WTC11 (cell line): ENCODE data around the gene EFCAB5. TPM values are rescaled to one million over a fixed set of nuclear protein-coding genes. Genes with fewer than 3 reads are reported as not detected.

ENCODE experiments used
- ATAC-seq: fragments of 200-7000 bp; cut with Tn5 transposase; 2 replicates; pipeline ENCODE4 v1.10.0; 2021; ENCODE audit warnings: mild to moderate bottlenecking, moderate library complexity
- CTCF ChIA-PET: fragments of 300-600 bp; sonication (Branson Sonifier 250); formaldehyde crosslinking; loops from one replicate; lab custom pipeline; 2021; ENCODE audit warnings: antibody characterized with exemption; lab: Charles Lee
- POLR2A ChIA-PET: fragments of 350-600 bp; sonication (Branson Sonifier 250); formaldehyde crosslinking; loops from one replicate; lab custom pipeline; 2021; ENCODE audit warnings: antibody characterized with exemption; lab: Charles Lee
- DNase-seq: peaks from one replicate; pipeline ENCODE4 v3.0.0; 2021; ENCODE audit warnings: low spot score
- H3K27ac Mint-ChIP-seq: 2 replicates; pipeline ENCODE4 v1.8.0; 2021; ENCODE audit warnings: mixed read lengths
- H3K27me3 Mint-ChIP-seq: 2 replicates; pipeline ENCODE4 v1.8.0; 2021; ENCODE audit warnings: low read depth, mild to moderate bottlenecking, moderate library complexity, mixed read lengths
- H3K36me3 Mint-ChIP-seq: 2 replicates; pipeline ENCODE4 v1.8.0; 2021; ENCODE audit warnings: mixed read lengths
- H3K4me1 Mint-ChIP-seq: 2 replicates; pipeline ENCODE4 v1.8.0; 2022; ENCODE audit warnings: mixed read lengths
- H3K4me3 Mint-ChIP-seq: 2 replicates; pipeline ENCODE4 v1.8.0; 2021; ENCODE audit warnings: mild to moderate bottlenecking, moderate library complexity, mixed read lengths
- H3K9me3 Mint-ChIP-seq: 2 replicates; pipeline ENCODE4 v1.8.0; 2021; ENCODE audit warnings: mixed read lengths
- CBFB ChIP-seq: sonication (generic); formaldehyde crosslinking; IDR thresholded peaks from 2 replicates; pipeline ENCODE4 v1.8.1; 2022; ENCODE audit warnings: mild to moderate bottlenecking, low read depth, missing genetic modification reagents
- E2F5 ChIP-seq: sonication (generic); formaldehyde crosslinking; IDR thresholded peaks from 2 replicates; pipeline ENCODE4 v1.8.1; 2022; ENCODE audit warnings: mild to moderate bottlenecking, moderate library complexity, missing genetic modification reagents
- FOXP4 ChIP-seq: sonication (generic); formaldehyde crosslinking; IDR thresholded peaks from 2 replicates; pipeline ENCODE4 v1.8.0; 2022; ENCODE audit warnings: mild to moderate bottlenecking, missing genetic modification reagents
- GRHL2 ChIP-seq: fragments of 250-450 bp; sonication (Bioruptor Pico); IDR thresholded peaks from 2 replicates; pipeline ENCODE4 v1.8.0; 2022; ENCODE audit warnings: mild to moderate bottlenecking, moderate library complexity; ENCODE audit not compliant: insufficient replicate concordance, severe bottlenecking
- GTF2I ChIP-seq: fragments of 250-450 bp; sonication (Bioruptor Pico); conservative IDR thresholded peaks from 2 replicates; pipeline ENCODE4 v1.4.0; 2021; ENCODE audit warnings: mild to moderate bottlenecking
- HMGA2 ChIP-seq: fragments of 250-450 bp; sonication (Bioruptor Pico); IDR thresholded peaks from 2 replicates; pipeline ENCODE4 v1.4.0; 2021; ENCODE audit warnings: mild to moderate bottlenecking, moderate library complexity
- MAX ChIP-seq: sonication (generic); formaldehyde crosslinking; IDR thresholded peaks from 2 replicates; pipeline ENCODE4 v1.8.0; 2022; ENCODE audit warnings: mild to moderate bottlenecking, missing genetic modification reagents
- MLX ChIP-seq: sonication (generic); formaldehyde crosslinking; IDR thresholded peaks from 2 replicates; pipeline ENCODE4 v1.8.1; 2023; ENCODE audit warnings: mild to moderate bottlenecking, missing genetic modification reagents, moderate library complexity
- NFATC4 ChIP-seq: fragments of 250-450 bp; sonication (Bioruptor Pico); IDR thresholded peaks from 2 replicates; pipeline ENCODE4 v1.9.0; 2021; ENCODE audit warnings: mild to moderate bottlenecking
- PRRX2 ChIP-seq: fragments of 250-450 bp; sonication (Bioruptor Pico); IDR thresholded peaks from 2 replicates; pipeline ENCODE4 v1.8.0; 2021; ENCODE audit warnings: mild to moderate bottlenecking
- SMAD3 ChIP-seq: sonication (generic); formaldehyde crosslinking; IDR thresholded peaks from 2 replicates; pipeline ENCODE4 v1.8.0; 2022; ENCODE audit warnings: missing genetic modification reagents, mild to moderate bottlenecking, borderline replicate concordance
- SMAD4 ChIP-seq: sonication (generic); formaldehyde crosslinking; IDR thresholded peaks from 2 replicates; pipeline ENCODE4 v1.8.0; 2022; ENCODE audit warnings: mild to moderate bottlenecking, missing genetic modification reagents
- USF1 ChIP-seq: sonication (generic); formaldehyde crosslinking; IDR thresholded peaks from 2 replicates; pipeline ENCODE4 v1.8.0; 2022; ENCODE audit warnings: mild to moderate bottlenecking, missing genetic modification reagents
- ZNF121 ChIP-seq: sonication (generic); formaldehyde crosslinking; IDR thresholded peaks from 2 replicates; pipeline ENCODE4 v1.8.0; 2023; ENCODE audit warnings: missing genetic modification reagents
- ZNF232 ChIP-seq: sonication (generic); formaldehyde crosslinking; IDR thresholded peaks from 2 replicates; pipeline ENCODE4 v1.8.0; 2022; ENCODE audit warnings: mild to moderate bottlenecking, missing genetic modification reagents
- ZNF281 ChIP-seq: sonication (generic); formaldehyde crosslinking; IDR thresholded peaks from 2 replicates; pipeline ENCODE4 v1.8.0; 2023; ENCODE audit warnings: mild to moderate bottlenecking, missing genetic modification reagents
- ZNF317 ChIP-seq: sonication (generic); formaldehyde crosslinking; IDR thresholded peaks from 2 replicates; pipeline ENCODE4 v1.8.1; 2023; ENCODE audit warnings: low read depth, mild to moderate bottlenecking, moderate library complexity, missing genetic modification reagents, borderline replicate concordance
- ZNF396 ChIP-seq: fragments of 250-450 bp; sonication (Bioruptor Pico); IDR thresholded peaks from 2 replicates; pipeline ENCODE4 v1.8.0; 2021; ENCODE audit warnings: mild to moderate bottlenecking, moderate library complexity, borderline replicate concordance
- ZNF416 ChIP-seq: fragments of 250-450 bp; sonication (Bioruptor Pico); IDR thresholded peaks from 2 replicates; pipeline ENCODE4 v1.9.0; 2021; ENCODE audit warnings: mild to moderate bottlenecking, inconsistent platforms
- ZNF512 ChIP-seq: sonication (generic); formaldehyde crosslinking; IDR thresholded peaks from 2 replicates; pipeline ENCODE4 v1.8.1; 2022; ENCODE audit warnings: missing genetic modification reagents, borderline replicate concordance
- ZNF532 ChIP-seq: fragments of 250-450 bp; sonication (Bioruptor Pico); IDR thresholded peaks from 2 replicates; pipeline ENCODE4 v1.9.0; 2021; ENCODE audit warnings: mild to moderate bottlenecking, borderline replicate concordance
- total RNA-seq: library from RNA; stranded (reverse); gene quantifications from 3 replicates; pipeline ENCODE4 v1.2.3, GENCODE V29; 2021

EFCAB5 gene
- total RNA-seq, 1 experiment from 2014 or later = 0.59 TPM

- no peak for TF ChIP-seq ZNF281 (CRISPR knock-in tag)
- no peak for TF ChIP-seq NFATC4 (CRISPR knock-in tag)
- TF ChIP-seq E2F5 (CRISPR knock-in tag) = no peak
- TF ChIP-seq GRHL2 = no peak
- no peak for TF ChIP-seq SMAD3 (CRISPR knock-in tag)
- no peak for TF ChIP-seq MLX (CRISPR knock-in tag)
- no peak for TF ChIP-seq ZNF232 (CRISPR knock-in tag)
- TF ChIP-seq SMAD4 (CRISPR knock-in tag) = no peak
- TF ChIP-seq ZNF317 (CRISPR knock-in tag) = no peak
- TF ChIP-seq USF1 (CRISPR knock-in tag) = no peak
- TF ChIP-seq FOXP4 (CRISPR knock-in tag) = no peak
- TF ChIP-seq ZNF416 (CRISPR knock-in tag) = no peak
- no peak for TF ChIP-seq CBFB (CRISPR knock-in tag)
Measured at GRCh38 chr17:29918922-29919856, 22.2 kb upstream of the EFCAB5 start (continued).

GRCh38 chr17:29924786-29925185, 16.6 kb upstream of the EFCAB5 start:
- H3K36me3 Mint-ChIP-seq = no peaks in the 10 kb centered on the region
- H3K9me3 Mint-ChIP-seq = no peaks in the 10 kb centered on the region
- no peaks in the 10 kb centered on the region for H3K27me3 Mint-ChIP-seq
- ChIA-PET POLR2A (no interaction called here), CTCF (no interaction called here)
- ATAC-seq (no peak), DNase-seq (no peak)
- no peak overlapping the region for H3K27ac Mint-ChIP-seq
- H3K4me1 Mint-ChIP-seq = peaks cover 12% of the 10 kb centered on the region
- H3K4me3 Mint-ChIP-seq = no peak overlapping the region
- TF ChIP-seq PRRX2 (CRISPR knock-in tag) (no peak), MAX (CRISPR knock-in tag) (no peak), ZNF121 (CRISPR knock-in tag) (no peak), CBFB (CRISPR knock-in tag) (no peak), GTF2I (CRISPR knock-in tag) (no peak), HMGA2 (CRISPR knock-in tag) (no peak), SMAD4 (CRISPR knock-in tag) (no peak), ZNF512 (CRISPR knock-in tag) (no peak), ZNF532 (CRISPR knock-in tag) (no peak), ZNF396 (CRISPR knock-in tag) (no peak)
